Uterus (tissue), 4 donors: Measurements from ENCODE around the gene MACIR. TPM values are rescaled to one million over a fixed set of nuclear protein-coding genes. Genes with fewer than 3 reads are reported as not detected.

Experiments
- DNase-seq, 2 donors: peaks; one replicate each; pipeline ENCODE4 v3.0.0-alpha.2; 2019 to 2020
- H3K27ac ChIP-seq, 2 donors: fragments of 200-600 bp; sonication (generic); 1 replicate in 1 of 2; 2 replicates in 1 of 2; pipeline ENCODE4 v1.5.1; 2016 to 2018
- H3K27me3 ChIP-seq, 2 donors: fragments of 200-600 bp; sonication (generic); one replicate each; pipeline ENCODE4 v1.5.1; 2018 to 2019; ENCODE audit warnings: control low read depth in 1 of 2
- H3K36me3 ChIP-seq, 2 donors: fragments of 200-600 bp; sonication (generic); one replicate each; pipeline ENCODE4 v1.5.1; 2019; ENCODE audit warnings: control low read depth in 1 of 2
- H3K4me1 ChIP-seq, 2 donors: fragments of 200-600 bp; sonication (generic); one replicate each; pipeline ENCODE4 v1.5.1; 2018 to 2019; ENCODE audit warnings: control low read depth in 1 of 2
- H3K4me3 ChIP-seq, 2 donors: fragments of 200-600 bp; sonication (generic); 1 replicate in 1 of 2; 2 replicates in 1 of 2; pipeline ENCODE4 v1.5.1; 2018 to 2019; ENCODE audit warnings: mild to moderate bottlenecking in 1 of 2
- H3K9me3 ChIP-seq, 2 donors: fragments of 200-600 bp; sonication (generic); one replicate each; pipeline ENCODE4 v1.5.1; 2019; ENCODE audit warnings: control low read depth in 1 of 2
- POLR2A ChIP-seq, 2 donors: fragments of 450-650 bp; IDR thresholded peaks; one replicate each; pipeline ENCODE4 v1.6.1; 2016; ENCODE audit warnings: antibody characterized with exemption in 2 of 2, mild to moderate bottlenecking in 1 of 2, moderate library complexity in 1 of 2
- intact Hi-C: fragments of 100-400 bp; cut with DNase I; formaldehyde crosslinking; loops from one replicate; pipeline ENCODE4 v1.15.1; 2023; ENCODE audit warnings: low total_unique reads
- total RNA-seq, 4 donors: library from RNA; depleted of rRNA in 3 of 4; stranded (reverse); fragments of >200 nt in 3 of 4; gene quantifications; one replicate each; pipeline versions ENCODE4 v1.1.0 to v1.2.4, GENCODE V29; 2014 to 2023
- TF ChIP-seq, protein P1 (sequence below), 4 experiments: fragments of 200-600 bp in 2 of 4; fragments of 450-650 bp in 2 of 4; sonication (generic) in 2 of 4; IDR thresholded peaks; one replicate each; pipeline ENCODE4 v1.5.1; 2016 to 2019; ENCODE audit warnings: antibody characterized with exemption in 4 of 4, mild to moderate bottlenecking in 2 of 4, moderate library complexity in 1 of 4
- donor health status: DM: yes; HTN: yes; CAD: no.

Gene MACIR
- total RNA-seq, 4 donors from 2014 or later, result 0.51 to 14.9 (median 6.5) TPM

- no peaks in the 10 kb centered on the region for H3K27me3 ChIP-seq
- no peak for DNase-seq
- H3K36me3 ChIP-seq, result no peaks in the 10 kb centered on the region
- H3K27ac ChIP-seq, result no peak overlapping the region
- no peaks in the 10 kb centered on the region for H3K4me1 ChIP-seq
- TF ChIP-seq POLR2A (IDR thresholded peaks at IDR 0.05), result no peak
- TF ChIP-seq, protein P1, sequence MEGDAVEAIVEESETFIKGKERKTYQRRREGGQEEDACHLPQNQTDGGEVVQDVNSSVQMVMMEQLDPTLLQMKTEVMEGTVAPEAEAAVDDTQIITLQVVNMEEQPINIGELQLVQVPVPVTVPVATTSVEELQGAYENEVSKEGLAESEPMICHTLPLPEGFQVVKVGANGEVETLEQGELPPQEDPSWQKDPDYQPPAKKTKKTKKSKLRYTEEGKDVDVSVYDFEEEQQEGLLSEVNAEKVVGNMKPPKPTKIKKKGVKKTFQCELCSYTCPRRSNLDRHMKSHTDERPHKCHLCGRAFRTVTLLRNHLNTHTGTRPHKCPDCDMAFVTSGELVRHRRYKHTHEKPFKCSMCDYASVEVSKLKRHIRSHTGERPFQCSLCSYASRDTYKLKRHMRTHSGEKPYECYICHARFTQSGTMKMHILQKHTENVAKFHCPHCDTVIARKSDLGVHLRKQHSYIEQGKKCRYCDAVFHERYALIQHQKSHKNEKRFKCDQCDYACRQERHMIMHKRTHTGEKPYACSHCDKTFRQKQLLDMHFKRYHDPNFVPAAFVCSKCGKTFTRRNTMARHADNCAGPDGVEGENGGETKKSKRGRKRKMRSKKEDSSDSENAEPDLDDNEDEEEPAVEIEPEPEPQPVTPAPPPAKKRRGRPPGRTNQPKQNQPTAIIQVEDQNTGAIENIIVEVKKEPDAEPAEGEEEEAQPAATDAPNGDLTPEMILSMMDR (IDR thresholded peaks at IDR 0.05), result no peak
- no peaks in the 10 kb centered on the region for H3K9me3 ChIP-seq
- H3K4me3 ChIP-seq, result no peak overlapping the region
- intact Hi-C loops, result no loop called here
Measured at GRCh38 chr5:103223031-103223955, 35.3 kb upstream of the MACIR start.

DNA sequence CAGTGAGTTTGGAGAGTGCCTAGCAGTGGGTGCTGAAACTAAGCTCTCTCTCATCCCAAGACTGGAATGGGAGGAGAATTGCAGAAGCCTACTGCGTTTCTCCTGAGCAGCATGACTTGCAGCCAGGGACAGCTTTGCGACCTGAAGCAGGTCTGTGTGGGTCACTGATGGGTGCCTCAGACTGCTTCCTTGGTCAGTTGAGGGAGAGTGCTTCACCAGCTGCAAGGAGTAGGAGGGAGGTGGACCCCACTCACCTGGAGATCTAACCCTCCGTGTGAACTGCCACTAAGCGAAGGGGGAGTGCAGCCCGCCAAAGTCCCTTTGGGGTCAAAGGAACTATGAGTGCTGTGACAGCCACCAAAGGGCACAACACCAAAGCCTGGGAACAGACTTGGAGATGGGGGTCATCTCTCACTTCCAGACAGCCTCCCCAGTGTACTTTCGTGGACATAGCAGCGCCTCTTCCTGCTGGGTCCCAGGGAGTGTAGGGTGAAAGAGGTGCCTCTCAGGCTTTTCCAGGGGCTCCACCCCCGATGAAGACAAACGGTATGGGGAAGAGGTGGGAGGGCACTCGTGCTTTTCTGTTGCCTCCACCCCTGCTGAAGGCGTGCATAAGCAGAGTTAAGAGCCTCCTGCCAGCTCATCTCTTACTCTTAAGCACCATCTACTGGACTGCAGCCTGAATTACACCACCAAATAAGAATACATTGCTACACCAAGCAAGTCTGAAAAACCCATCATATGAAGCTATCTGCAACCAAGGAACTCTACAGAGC, 34.3 kb upstream of the MACIR start:
- Histone ChIP-seq H3K27ac (no peak overlapping the region), H3K4me1 (no peaks in the 10 kb centered on the region), H3K36me3 (no peaks in the 10 kb centered on the region), H3K4me3 (no peak overlapping the region), H3K27me3 (no peaks in the 10 kb centered on the region), H3K9me3 (no peaks in the 10 kb centered on the region)
- peak in 1 of 2 donors; percentile 19 for DNase-seq
- intact Hi-C loops, result no loop called here
- TF ChIP-seq POLR2A (IDR thresholded peaks at IDR 0.05), result no peak
- TF ChIP-seq, protein P1 (IDR thresholded peaks at IDR 0.05), result peak; percentile 21 to 50 (median 43)

- no peak overlapping the region for H3K27ac ChIP-seq
- H3K4me1 ChIP-seq, result no peaks in the 10 kb centered on the region
- no peaks in the 10 kb centered on the region for H3K9me3 ChIP-seq
- H3K36me3 ChIP-seq, result no peaks in the 10 kb centered on the region
- intact Hi-C loops, result no loop called here
- DNase-seq, result no peak
- no peak for TF ChIP-seq POLR2A (IDR thresholded peaks at IDR 0.05)
- TF ChIP-seq, protein P1 (IDR thresholded peaks at IDR 0.05), result no peak
- no peaks in the 10 kb centered on the region for H3K27me3 ChIP-seq
- no peak overlapping the region for H3K4me3 ChIP-seq
Measured at GRCh38 chr5:103224894-103225246, 33.7 kb upstream of the MACIR start.

GRCh38 chr5:103228061-103228460, 30.5 kb upstream of the MACIR start:
- Histone ChIP-seq H3K9me3 (no peaks in the 10 kb centered on the region), H3K27me3 (no peaks in the 10 kb centered on the region), H3K4me3 (no peak overlapping the region), H3K4me1 (no peaks in the 10 kb centered on the region), H3K36me3 (no peaks in the 10 kb centered on the region), H3K27ac (no peak overlapping the region)
- TF ChIP-seq, protein P1 (IDR thresholded peaks at IDR 0.05), result no peak
- no peak for TF ChIP-seq POLR2A (IDR thresholded peaks at IDR 0.05)
- no peak for DNase-seq
- intact Hi-C loops, result no loop called here

DNA sequence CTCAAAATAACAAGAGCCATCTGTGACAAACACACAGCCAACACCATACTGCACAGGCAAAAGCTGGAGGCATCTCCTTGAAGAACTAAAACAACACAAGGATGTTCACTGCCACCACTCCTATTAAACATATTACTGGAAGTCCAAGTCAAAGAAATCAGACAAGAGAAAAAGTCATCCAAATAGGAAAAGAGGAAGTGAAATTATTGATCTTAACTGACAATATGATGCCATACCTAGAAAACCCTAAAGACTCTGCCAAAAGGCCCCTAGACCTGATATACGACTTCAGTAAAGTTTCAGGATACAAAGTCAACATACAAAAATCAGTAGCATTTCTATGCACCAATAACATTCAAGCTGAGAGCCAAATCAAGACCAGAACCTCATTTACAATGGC, 30.0 kb upstream of the MACIR start:
- Histone ChIP-seq H3K4me1 (no peaks in the 10 kb centered on the region), H3K9me3 (no peaks in the 10 kb centered on the region), H3K27ac (no peak overlapping the region), H3K27me3 (no peaks in the 10 kb centered on the region), H3K4me3 (no peak overlapping the region), H3K36me3 (no peaks in the 10 kb centered on the region)
- DNase-seq, result no peak
- intact Hi-C loops, result no loop called here
- no peak for TF ChIP-seq POLR2A (IDR thresholded peaks at IDR 0.05)
- TF ChIP-seq, protein P1 (IDR thresholded peaks at IDR 0.05), result no peak
